Mammary microvascular endothelial cell (primary cell): ENCODE measurements around the gene ARID3C. TPM values are rescaled to one million over a fixed set of nuclear protein-coding genes. Genes with fewer than 3 reads are reported as not detected.

Experiments
- total RNA-seq: library from RNA; depleted of rRNA; stranded (reverse); fragments of >200 nt; gene quantifications from 2 replicates; pipeline ENCODE4 v1.2.3, GENCODE V29; 2015

Gene ARID3C
- 0.34 TPM in 1 of 2 replicates, not detected in the other for total RNA-seq

GRCh38 chr9:34628656-34629490 lies at the start of gene ARID3C:
TSS of gene ARID3C (minus strand) at chr9:34629066. CDS start at chr9:34628014, 1,052 bp downstream.

GRCh38 chr9:34662526-34663302 lies 33.8 kb upstream of the ARID3C start, which contains the start of gene CCL27:
TSS of gene CCL27 (minus strand) at chr9:34662657. CDS start at chr9:34662633, 24 bp downstream.

GRCh38 chr9:34651876-34652601 lies 23.2 kb upstream of the ARID3C start, which contains the start of gene IL11RA:
TSS of gene IL11RA (plus strand) at chr9:34652185. CDS start at chr9:34655218, 3,033 bp downstream.

GRCh38 chr9:34646211-34647083 lies 17.6 kb upstream of the ARID3C start, which contains the start of gene GALT:
TSS of gene GALT (plus strand) at chr9:34646675. CDS start at chr9:34646705, 30 bp downstream.

GRCh38 chr9:34637356-34638137 lies 8.7 kb upstream of the ARID3C start, which contains the start of gene SIGMAR1:
TSS of gene SIGMAR1 (minus strand) at chr9:34637787. CDS start at chr9:34637697, 90 bp downstream.

GRCh38 chr9:34620061-34620994 lies 8.5 kb downstream of the ARID3C start, which contains the start of gene DCTN3:
TSS of gene DCTN3 (minus strand) at chr9:34620495. CDS start at chr9:34620464, 31 bp downstream.

GRCh38 chr9:34611811-34612787 lies 16.8 kb downstream of the ARID3C start, which contains the start of gene RPP25L:
TSS of gene RPP25L (minus strand) at chr9:34612097. CDS start at chr9:34611296, 801 bp downstream.

GRCh38 chr9:34589636-34590380 lies 39.1 kb downstream of the ARID3C start, which contains the start of gene CNTFR:
TSS of gene CNTFR (minus strand) at chr9:34589724. CDS start at chr9:34568981, 20,743 bp downstream.

Other genes with a start within 250 kb of the ARID3C start
- gene FAM219A, start 170.5 kb downstream of the ARID3C start, total RNA-seq = 26.9 and 32.8 TPM in 2 replicates
- gene DNAI1, start 170.3 kb downstream of the ARID3C start, total RNA-seq = not detected in 2 replicates
- gene ENHO, start 106.1 kb downstream of the ARID3C start, total RNA-seq = not detected in 2 replicates
- gene CNTFR, start 39.3 kb downstream of the ARID3C start, total RNA-seq = not detected in 2 replicates
- 36.1 and 37.3 TPM in 2 replicates for gene RPP25L, start 17.0 kb downstream of the ARID3C start, total RNA-seq
- gene DCTN3, start 8.6 kb downstream of the ARID3C start, total RNA-seq = 141 and 162 TPM in 2 replicates
- 123 and 148 TPM in 2 replicates for gene SIGMAR1, start 8.7 kb upstream of the ARID3C start, total RNA-seq
- gene GALT, start 17.6 kb upstream of the ARID3C start, total RNA-seq = 17.2 and 18.5 TPM in 2 replicates
- gene IL11RA, start 23.1 kb upstream of the ARID3C start, total RNA-seq = 9.8 and 13.6 TPM in 2 replicates
- not detected in 2 replicates for gene CCL27, start 33.6 kb upstream of the ARID3C start, total RNA-seq
- not detected in 2 replicates for gene CCL19, start 62.2 kb upstream of the ARID3C start, total RNA-seq
- 0.20 and 0.53 TPM in 2 replicates for gene CCL21, start 81.1 kb upstream of the ARID3C start, total RNA-seq